ENCODE results near the gene RHEX. TPM values are rescaled to one million over a fixed set of nuclear protein-coding genes. Genes with fewer than 3 reads are reported as not detected.
"Not testable (repeated sequence)": the region's sequence is repeated elsewhere in the genome, so short reads cannot be mapped to it uniquely, and the experiment has no call there.

RHEX gene
- polyA plus RNA-seq, 3 donors = not detected

- H3K79me2 ChIP-seq (ENCODE audit: insufficient read depth, low read length); H3K9me3 Mint-ChIP-seq; H3K27ac Mint-ChIP-seq; H3K36me3 Mint-ChIP-seq; H2AFZ ChIP-seq (ENCODE audit: insufficient read depth, low read depth, low read length, poor library complexity, severe bottlenecking); intact Hi-C loops (cut with micrococcal nuclease); DNase-seq; H3K27ac ChIP-seq (ENCODE audit: low read depth in 1 of 2, low read length in 2 of 2); H3K4me3 ChIP-seq (replicated peaks in 1 of 3; ENCODE audit: low read depth in 2 of 3, low read length in 3 of 3); H3K9ac ChIP-seq (ENCODE audit: insufficient read depth, low read length, poor library complexity, severe bottlenecking); H3K27me3 Mint-ChIP-seq (ENCODE audit: low read depth in 3 of 3); H3K9me3 ChIP-seq (replicated peaks in 1 of 2; ENCODE audit: control insufficient read depth in 1 of 2, insufficient read depth in 1 of 2, low read length in 2 of 2); H3K36me3 ChIP-seq (replicated peaks in 1 of 2; ENCODE audit: control insufficient read depth in 1 of 2, insufficient read depth in 2 of 2, low read length in 2 of 2); H3K4me2 ChIP-seq (replicated peaks; ENCODE audit: extremely low read depth, low read length, poor library complexity, severe bottlenecking); H3K27me3 ChIP-seq (ENCODE audit: control insufficient read depth in 2 of 2, insufficient read depth in 2 of 2, low read length in 2 of 2); H3K4me3 Mint-ChIP-seq; H4K20me1 ChIP-seq (ENCODE audit: insufficient read depth, low read length): not testable (repeated sequence)
- H3K4me1 Mint-ChIP-seq = peaks cover 44% of the 10 kb centered on the region
- WGBS (ENCODE audit: insufficient coverage) = 100% methylated on average over 12 of the region's 25 CpGs
- peaks cover 31 to 40% of the 10 kb centered on the region in 2 donors for H3K4me1 ChIP-seq (ENCODE audit: control insufficient read depth in 1 of 2, insufficient read depth in 2 of 2, low read length in 2 of 2)
Measured at GRCh38 chr1:206064501-206064900, 11.5 kb downstream of the RHEX start.

- H3K4me2 ChIP-seq (replicated peaks; ENCODE audit: extremely low read depth, low read length, poor library complexity, severe bottlenecking) = no peak overlapping the region
- H3K4me1 Mint-ChIP-seq = peaks cover 37% of the 10 kb centered on the region
- peaks cover 29 to 37% of the 10 kb centered on the region in 2 donors for H3K4me1 ChIP-seq (ENCODE audit: control insufficient read depth in 1 of 2, insufficient read depth in 2 of 2, low read length in 2 of 2)
- H4K20me1 ChIP-seq (ENCODE audit: insufficient read depth, low read length) = no peaks in the 10 kb centered on the region
- H2AFZ ChIP-seq (ENCODE audit: insufficient read depth, low read depth, low read length, poor library complexity, severe bottlenecking) = no peak overlapping the region
- intact Hi-C loops (cut with micrococcal nuclease) = no loop called here
- H3K9me3 Mint-ChIP-seq = peaks cover 0 to 4% (median 0%) of the 10 kb centered on the region in 7 donors
- H3K79me2 ChIP-seq (ENCODE audit: insufficient read depth, low read length) = no peaks in the 10 kb centered on the region
- H3K9ac ChIP-seq (ENCODE audit: insufficient read depth, low read length, poor library complexity, severe bottlenecking) = no peak overlapping the region
- no peaks in the 10 kb centered on the region for H3K27me3 ChIP-seq (ENCODE audit: control insufficient read depth in 2 of 2, insufficient read depth in 2 of 2, low read length in 2 of 2)
- no peak overlapping the region for H3K27ac ChIP-seq (ENCODE audit: low read depth in 1 of 2, low read length in 2 of 2)
- H3K4me3 Mint-ChIP-seq = no peak overlapping the region
- TF ChIP-seq CTCF (IDR thresholded peaks at IDR 0.05) = no peak
- H3K27me3 Mint-ChIP-seq (ENCODE audit: low read depth in 3 of 3) = peaks cover 0 to 2% (median 0%) of the 10 kb centered on the region in 3 donors
- peak in 2 of 3 donors; percentile 45 to 52 for DNase-seq
- 86% methylated on average over 4 of the region's 4 CpGs for WGBS (ENCODE audit: insufficient coverage)
- H3K36me3 Mint-ChIP-seq = no peaks in the 10 kb centered on the region
- H3K9me3 ChIP-seq (replicated peaks in 1 of 2; ENCODE audit: control insufficient read depth in 1 of 2, insufficient read depth in 1 of 2, low read length in 2 of 2) = no peaks in the 10 kb centered on the region
- peak overlapping the region in 2 of 7 donors; percentile 35 to 60 for H3K27ac Mint-ChIP-seq
- no peak overlapping the region for H3K4me3 ChIP-seq (replicated peaks in 1 of 3; ENCODE audit: low read depth in 2 of 3, low read length in 3 of 3)
- no peaks in the 10 kb centered on the region for H3K36me3 ChIP-seq (replicated peaks in 1 of 2; ENCODE audit: control insufficient read depth in 1 of 2, insufficient read depth in 2 of 2, low read length in 2 of 2)
Measured at GRCh38 chr1:206065547-206066145, 12.7 kb downstream of the RHEX start.
